Activated naive CD4-positive, alpha-beta T cell treated with anti-CD3 and anti-CD28 coated beads, Interleukin-2, amount 50 U/mL, for 24 hours (primary cell): ENCODE results near the gene FGFR2.

Experiments
- H3K27ac Mint-ChIP-seq: one replicate; pipeline ENCODE4 v1.8.0; 2021; ENCODE audit warnings: mild to moderate bottlenecking, mixed read lengths
- H3K27me3 Mint-ChIP-seq: one replicate; pipeline ENCODE4 v1.8.0; 2021; ENCODE audit warnings: mixed read lengths
- H3K36me3 Mint-ChIP-seq: one replicate; pipeline ENCODE4 v1.8.0; 2021; ENCODE audit warnings: mixed read lengths
- H3K4me1 Mint-ChIP-seq: one replicate; pipeline ENCODE4 v1.8.0; 2021; ENCODE audit warnings: mixed read lengths
- H3K4me3 Mint-ChIP-seq: one replicate; pipeline ENCODE4 v1.8.0; 2021; ENCODE audit warnings: mild to moderate bottlenecking, mixed read lengths
- H3K9me3 Mint-ChIP-seq: one replicate; pipeline ENCODE4 v1.8.0; 2021; ENCODE audit warnings: mixed read lengths

FGFR2 gene

DNA sequence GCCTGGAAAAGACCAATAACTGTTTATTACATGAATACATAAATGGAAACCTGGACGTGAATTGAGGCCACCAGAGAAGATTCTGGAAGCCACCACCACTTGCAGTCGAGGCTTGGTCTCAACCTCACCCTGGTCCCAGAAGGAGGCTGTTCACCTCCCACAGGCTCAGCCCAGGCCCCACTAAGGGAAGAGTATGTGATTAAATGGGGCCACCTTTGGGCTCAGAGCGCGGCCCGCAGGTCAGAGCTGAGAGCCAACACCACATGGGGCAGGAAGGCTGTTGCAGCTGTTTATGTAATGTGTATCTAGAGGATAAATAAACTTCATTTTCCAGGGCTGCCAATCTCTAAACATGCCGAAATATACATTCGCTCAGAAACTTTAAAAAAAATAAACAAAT is 17.6 kb upstream of the FGFR2 start:
- Mint-ChIP-seq H3K27me3 (no peaks in the 10 kb centered on the region), H3K4me3 (no peak overlapping the region), H3K4me1 (no peaks in the 10 kb centered on the region), H3K36me3 (no peaks in the 10 kb centered on the region), H3K9me3 (no peaks in the 10 kb centered on the region), H3K27ac (no peak overlapping the region)

- H3K4me3 Mint-ChIP-seq = no peak overlapping the region
- no peaks in the 10 kb centered on the region for H3K4me1 Mint-ChIP-seq
- H3K27ac Mint-ChIP-seq = no peak overlapping the region
- H3K9me3 Mint-ChIP-seq = no peaks in the 10 kb centered on the region
- peaks cover 1% of the 10 kb centered on the region for H3K27me3 Mint-ChIP-seq
- H3K36me3 Mint-ChIP-seq = no peaks in the 10 kb centered on the region
Observed at GRCh38 chr10:121615435-121615793, 17.2 kb upstream of the FGFR2 start.

DNA sequence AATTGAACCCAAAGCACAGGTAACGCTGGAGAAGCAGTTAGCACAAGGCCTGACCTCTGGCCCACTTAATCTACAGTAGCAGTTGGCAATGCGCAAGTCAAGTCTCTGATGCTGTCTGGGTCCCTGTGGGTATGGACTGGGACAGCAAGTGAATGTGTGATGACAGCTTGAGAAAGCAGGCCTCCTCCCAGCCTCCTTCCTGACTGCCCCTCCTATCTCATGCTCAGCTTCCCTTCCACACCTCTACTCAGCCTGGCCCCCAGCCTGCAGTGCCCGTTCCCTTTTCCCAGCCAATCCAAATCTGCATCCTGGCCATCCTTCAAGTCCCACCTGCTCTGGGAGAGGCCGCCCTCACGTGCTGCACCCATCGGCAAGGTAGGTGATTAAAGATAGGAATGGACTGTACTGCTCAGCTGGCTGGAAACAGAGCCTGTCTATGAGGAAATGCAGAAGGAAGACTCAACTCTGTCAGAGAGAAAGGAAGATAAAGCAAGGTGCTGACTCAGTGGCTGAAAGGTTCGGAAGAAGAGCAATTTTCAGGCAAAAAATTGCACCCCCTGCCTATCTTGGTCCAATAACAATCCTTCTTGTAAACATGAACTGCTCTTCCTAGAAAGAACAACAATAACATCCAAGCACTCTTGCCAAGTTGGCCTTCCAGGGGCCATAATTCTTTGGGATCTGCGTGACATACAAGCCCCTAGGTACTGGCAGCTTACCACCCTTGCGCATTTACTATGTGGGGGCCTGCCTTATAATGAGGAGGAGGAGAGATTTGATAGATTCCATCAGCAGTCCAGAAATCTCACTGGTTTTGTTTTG is 16.6 kb upstream of the FGFR2 start:
- H3K27ac Mint-ChIP-seq = no peak overlapping the region
- no peaks in the 10 kb centered on the region for H3K9me3 Mint-ChIP-seq
- H3K4me1 Mint-ChIP-seq = no peaks in the 10 kb centered on the region

DNA sequence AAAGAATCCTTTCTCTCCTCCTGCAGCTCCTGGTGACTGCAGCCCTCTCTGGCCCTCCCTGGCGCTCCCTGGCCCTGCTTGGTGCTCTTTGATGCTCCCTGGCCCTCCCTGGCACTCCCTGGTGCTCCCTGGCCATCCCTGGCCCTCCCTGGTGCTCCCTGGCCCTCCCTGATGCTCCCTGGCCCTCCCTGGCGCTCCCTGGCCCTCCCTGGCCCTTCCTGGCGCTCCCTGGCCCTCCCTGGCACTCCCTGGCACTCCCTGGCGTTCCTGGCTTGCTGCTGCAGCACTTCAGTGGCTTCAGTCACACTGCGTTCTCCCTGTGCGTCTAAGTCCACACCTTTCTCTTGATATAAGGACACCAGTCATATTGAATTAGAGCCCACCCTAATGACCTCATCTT is 15.2 kb upstream of the FGFR2 start:
- Mint-ChIP-seq H3K4me1 (peaks cover 4% of the 10 kb centered on the region), H3K36me3 (no peaks in the 10 kb centered on the region), H3K27ac (no peak overlapping the region), H3K9me3 (no peaks in the 10 kb centered on the region), H3K4me3 (no peak overlapping the region), H3K27me3 (peaks cover 6% of the 10 kb centered on the region)

More for the DNA sequence above, 16.6 kb upstream of the FGFR2 start:
- Mint-ChIP-seq H3K36me3 (no peaks in the 10 kb centered on the region), H3K27me3 (peaks cover 3% of the 10 kb centered on the region), H3K4me3 (no peak overlapping the region)

DNA sequence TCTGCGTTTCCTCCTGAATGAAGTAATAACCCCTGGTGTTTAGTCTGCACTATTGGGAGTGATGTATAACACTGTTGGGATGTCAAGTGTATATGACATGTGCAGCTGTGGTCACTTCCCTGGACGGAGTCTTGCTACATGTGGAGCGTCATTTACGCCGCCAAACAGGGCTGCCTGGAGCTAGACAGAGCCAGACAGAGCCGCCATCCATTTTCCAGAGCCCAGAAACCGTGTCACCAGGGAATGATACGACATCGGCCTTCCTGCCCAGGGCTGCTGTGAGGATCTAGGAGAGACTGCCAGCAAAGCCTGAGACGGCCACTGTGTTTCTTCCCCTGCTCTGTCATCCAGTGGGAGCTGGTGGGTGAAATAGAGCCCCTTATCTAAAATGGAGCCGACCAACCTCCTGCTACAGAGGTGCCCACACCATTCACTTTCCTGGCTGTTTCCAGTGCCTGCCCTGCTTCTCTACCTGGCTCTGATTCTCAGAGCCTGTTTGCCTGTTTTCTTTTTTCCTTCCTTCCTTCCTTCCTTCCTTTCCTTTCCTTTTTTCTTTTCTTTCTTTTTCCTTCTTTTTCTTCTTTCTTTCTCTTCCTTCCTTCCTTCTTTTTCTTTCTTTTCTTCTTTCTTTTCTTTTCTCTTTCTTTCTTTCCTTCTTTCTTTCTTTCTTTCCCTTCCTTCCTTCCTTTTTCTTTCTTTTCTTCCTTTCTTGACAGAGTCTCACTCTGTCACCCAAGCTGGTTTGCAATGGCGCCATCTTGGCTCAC is 13.3 kb upstream of the FGFR2 start:
- no peaks in the 10 kb centered on the region for H3K36me3 Mint-ChIP-seq
- H3K4me1 Mint-ChIP-seq = peaks cover 4% of the 10 kb centered on the region
- no peak overlapping the region for H3K27ac Mint-ChIP-seq
- H3K27me3 Mint-ChIP-seq = peaks cover 15% of the 10 kb centered on the region
- H3K4me3 Mint-ChIP-seq = no peak overlapping the region
- H3K9me3 Mint-ChIP-seq = no peaks in the 10 kb centered on the region

DNA sequence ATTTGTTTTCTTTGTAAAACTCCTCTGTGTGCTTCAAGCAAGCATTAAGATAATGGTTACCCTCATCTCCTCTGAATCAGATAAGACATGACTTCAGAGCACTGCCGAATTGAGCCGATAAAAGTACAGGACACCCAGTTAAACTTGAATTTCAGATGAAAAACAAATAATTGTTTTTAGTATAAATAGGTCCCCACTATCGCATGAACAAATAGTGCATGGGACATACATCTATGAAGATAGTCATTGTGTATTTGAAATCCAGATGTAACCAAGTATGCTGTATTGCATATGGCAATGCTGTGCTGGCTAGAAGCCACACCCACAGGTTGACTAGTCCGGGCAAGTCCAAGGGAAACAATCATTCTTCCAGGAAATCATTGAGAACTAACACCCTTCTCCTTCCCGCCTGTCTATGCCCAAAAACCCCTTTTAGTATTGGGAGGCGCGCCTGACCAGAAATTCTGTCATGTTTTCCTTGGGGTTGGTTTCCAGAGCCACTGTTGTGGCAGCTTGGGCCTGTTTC is 12.6 kb upstream of the FGFR2 start:
- no peak overlapping the region for H3K4me3 Mint-ChIP-seq
- H3K9me3 Mint-ChIP-seq = no peaks in the 10 kb centered on the region
- peaks cover 15% of the 10 kb centered on the region for H3K27me3 Mint-ChIP-seq
- H3K4me1 Mint-ChIP-seq = peaks cover 4% of the 10 kb centered on the region
- no peak overlapping the region for H3K27ac Mint-ChIP-seq
- H3K36me3 Mint-ChIP-seq = no peaks in the 10 kb centered on the region

DNA sequence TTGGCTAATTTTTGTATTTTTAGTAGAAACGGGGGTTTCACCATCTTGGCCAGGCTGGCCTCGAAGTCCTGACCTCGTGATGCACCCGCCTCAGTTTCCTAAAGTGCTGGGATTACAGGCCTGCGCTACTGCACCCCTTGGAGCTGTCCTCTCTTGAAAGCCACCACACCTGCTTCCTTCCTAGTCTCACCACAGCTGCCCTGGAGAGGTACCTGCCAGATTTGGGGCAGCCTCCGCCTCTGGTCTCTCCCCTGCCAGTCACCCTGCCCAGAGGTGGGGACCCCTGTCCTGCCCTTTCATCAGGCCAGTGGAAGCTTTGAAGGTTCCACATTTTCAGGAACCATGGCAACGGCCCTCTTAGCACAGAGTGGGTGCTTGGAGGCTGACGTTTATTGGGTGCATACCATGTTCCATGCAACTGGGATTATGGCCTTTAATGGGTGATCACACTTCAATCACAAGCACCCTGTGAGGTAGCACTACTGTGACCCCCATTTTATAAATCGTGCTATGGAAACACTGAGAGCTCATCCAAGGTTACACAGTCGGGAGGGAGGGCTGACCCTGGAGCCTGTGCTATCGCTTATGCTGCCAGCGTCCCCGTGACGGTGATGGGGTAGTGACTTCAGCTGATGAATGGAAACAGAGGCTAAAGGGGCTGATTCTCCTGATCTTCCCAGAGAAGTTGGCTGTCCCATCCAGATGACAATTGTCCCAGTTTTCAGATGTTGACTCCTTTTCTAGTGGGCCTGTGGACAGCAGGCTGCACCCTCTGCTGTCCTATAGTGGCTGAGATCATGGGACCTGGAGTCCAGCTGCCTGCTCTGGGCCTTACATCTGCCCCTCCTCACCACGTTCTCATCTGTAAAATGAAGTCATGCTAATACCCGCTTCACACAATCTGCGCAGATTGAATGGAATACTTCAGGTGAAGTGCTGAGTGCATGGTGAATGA is 11.5 kb upstream of the FGFR2 start:
- Mint-ChIP-seq H3K4me3 (no peak overlapping the region), H3K27ac (no peak overlapping the region), H3K4me1 (peaks cover 4% of the 10 kb centered on the region), H3K27me3 (peaks cover 16% of the 10 kb centered on the region), H3K36me3 (no peaks in the 10 kb centered on the region), H3K9me3 (no peaks in the 10 kb centered on the region)

DNA sequence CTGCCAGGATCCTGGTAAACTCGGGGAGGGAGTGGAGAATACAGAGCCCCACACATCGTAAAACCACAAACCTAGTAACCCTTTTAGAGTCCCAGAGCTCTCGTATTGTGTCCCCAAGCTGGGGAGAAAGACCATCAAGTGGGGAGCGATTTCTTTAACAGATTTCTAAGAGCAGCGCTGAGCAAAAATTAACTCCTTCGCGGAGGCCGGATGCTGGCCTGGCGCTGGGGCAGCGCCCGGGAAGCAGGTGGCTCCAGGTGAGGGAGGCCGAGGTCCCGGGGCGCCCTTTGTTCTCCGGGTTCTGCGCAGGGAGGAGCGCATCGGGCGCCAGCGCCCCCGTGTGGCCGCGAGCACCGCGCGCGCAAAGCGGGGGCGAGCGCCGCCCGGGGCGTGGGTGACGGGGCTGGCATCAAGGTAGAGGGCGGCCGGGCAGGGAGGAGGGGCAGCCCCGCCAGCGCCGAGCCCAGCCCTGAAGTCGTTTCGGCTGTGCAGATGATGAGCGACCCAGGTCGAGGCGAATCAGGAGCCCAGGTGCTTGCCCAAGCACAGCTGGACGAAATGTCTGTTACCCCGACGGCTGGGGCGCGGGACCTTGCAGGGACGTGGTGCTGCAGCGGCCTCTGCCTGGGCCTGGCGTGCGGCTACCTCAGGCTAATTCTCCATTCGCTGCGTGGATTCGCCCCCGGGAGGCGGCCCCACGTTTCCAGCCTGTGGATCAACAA is 10.4 kb upstream of the FGFR2 start:
- H3K27ac Mint-ChIP-seq = no peak overlapping the region
- no peaks in the 10 kb centered on the region for H3K9me3 Mint-ChIP-seq
- no peaks in the 10 kb centered on the region for H3K36me3 Mint-ChIP-seq
- peaks cover 4% of the 10 kb centered on the region for H3K4me1 Mint-ChIP-seq
- H3K27me3 Mint-ChIP-seq = peaks cover 16% of the 10 kb centered on the region
- H3K4me3 Mint-ChIP-seq = no peak overlapping the region

- Mint-ChIP-seq H3K4me3 (no peak overlapping the region), H3K27ac (no peak overlapping the region), H3K36me3 (no peaks in the 10 kb centered on the region), H3K9me3 (no peaks in the 10 kb centered on the region), H3K27me3 (peaks cover 16% of the 10 kb centered on the region), H3K4me1 (peaks cover 4% of the 10 kb centered on the region)
Observed at GRCh38 chr10:121607310-121608055, 9.2 kb upstream of the FGFR2 start.

DNA sequence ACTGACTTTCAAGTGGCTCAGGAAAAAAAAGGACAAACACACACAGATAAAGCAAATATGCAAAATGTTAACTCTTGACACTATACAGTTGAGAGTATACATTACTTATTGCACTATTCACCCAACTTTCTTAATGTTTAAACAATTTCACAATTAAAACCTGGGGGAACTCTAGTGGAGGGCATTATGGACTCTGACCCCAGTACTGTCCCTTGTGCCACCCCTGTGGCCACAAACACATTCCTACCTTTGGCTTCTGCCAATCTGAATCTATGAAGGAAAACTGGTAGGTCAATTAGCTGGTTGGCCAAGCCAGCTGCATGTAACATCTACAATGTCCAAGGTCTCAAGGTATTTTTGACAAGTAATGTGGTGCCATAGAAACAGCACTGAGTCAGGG is 7.5 kb upstream of the FGFR2 start:
- H3K36me3 Mint-ChIP-seq = no peaks in the 10 kb centered on the region
- H3K4me1 Mint-ChIP-seq = peaks cover 4% of the 10 kb centered on the region
- peaks cover 23% of the 10 kb centered on the region for H3K27me3 Mint-ChIP-seq
- no peak overlapping the region for H3K4me3 Mint-ChIP-seq
- no peak overlapping the region for H3K27ac Mint-ChIP-seq
- H3K9me3 Mint-ChIP-seq = no peaks in the 10 kb centered on the region

DNA sequence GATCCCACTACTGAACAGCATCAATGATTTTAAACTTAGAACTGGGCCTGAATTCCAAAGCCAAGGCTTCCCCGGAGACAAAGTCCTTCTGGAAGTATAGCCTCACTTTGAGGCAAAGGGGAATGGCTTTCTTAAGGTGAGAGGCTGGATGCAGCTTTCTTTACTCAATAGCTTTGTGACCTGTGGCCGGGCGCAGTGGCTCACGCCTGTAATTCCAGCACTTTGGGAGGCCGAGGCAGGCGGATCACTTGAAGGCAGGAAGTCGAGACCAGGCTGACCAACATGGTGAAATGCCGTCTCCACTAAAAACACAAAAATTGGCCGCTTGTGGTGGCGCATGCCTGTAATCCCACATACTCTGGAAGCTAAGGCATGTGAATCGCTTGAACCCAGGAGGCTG is 3.2 kb upstream of the FGFR2 start:
- no peak overlapping the region for H3K27ac Mint-ChIP-seq
- H3K4me3 Mint-ChIP-seq = no peak overlapping the region
- H3K36me3 Mint-ChIP-seq = no peaks in the 10 kb centered on the region
- peaks cover 30% of the 10 kb centered on the region for H3K27me3 Mint-ChIP-seq
- no peaks in the 10 kb centered on the region for H3K9me3 Mint-ChIP-seq
- H3K4me1 Mint-ChIP-seq = peaks cover 7% of the 10 kb centered on the region

DNA sequence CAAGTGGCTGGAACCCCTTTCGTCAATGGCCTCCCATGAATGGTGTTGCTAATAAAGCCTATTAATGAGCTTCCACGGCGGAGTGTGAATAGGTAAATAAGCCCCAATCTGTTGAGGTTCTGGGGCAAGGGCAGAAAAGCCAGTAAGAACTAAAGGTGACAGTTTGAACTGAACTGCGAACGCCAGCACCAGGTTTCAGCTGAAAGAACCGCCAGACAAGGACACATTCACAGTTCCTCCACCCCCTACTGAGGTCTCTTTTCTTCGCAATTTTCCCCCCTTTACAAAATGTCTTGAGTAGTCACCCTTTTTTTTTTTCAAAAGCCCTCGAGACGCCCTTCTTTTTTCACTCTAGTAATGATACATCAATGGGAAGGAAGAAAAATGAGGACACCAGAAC is 2.4 kb upstream of the FGFR2 start:
- Mint-ChIP-seq H3K27me3 (peaks cover 34% of the 10 kb centered on the region), H3K4me1 (peaks cover 7% of the 10 kb centered on the region), H3K4me3 (no peak overlapping the region), H3K9me3 (no peaks in the 10 kb centered on the region), H3K27ac (no peak overlapping the region), H3K36me3 (no peaks in the 10 kb centered on the region)

DNA sequence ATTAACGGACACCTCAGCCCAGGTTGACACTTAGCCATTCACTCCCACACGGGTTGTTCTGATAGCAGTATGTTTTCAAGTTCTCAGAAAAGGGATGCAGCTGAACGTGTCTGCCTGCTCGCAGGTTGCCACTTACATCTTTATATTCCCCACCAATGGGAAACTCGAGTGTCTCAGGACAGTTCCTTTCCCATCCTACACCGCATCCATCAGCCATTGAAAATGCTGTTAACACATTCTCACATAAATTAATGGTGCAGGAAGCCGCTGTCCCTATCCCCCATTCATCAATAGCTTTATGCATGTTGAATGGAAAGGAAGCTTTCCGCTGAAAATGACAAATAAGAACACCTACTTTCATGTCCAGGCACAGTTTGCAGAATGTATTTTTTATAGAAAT is 1.7 kb upstream of the FGFR2 start:
- H3K4me1 Mint-ChIP-seq = peaks cover 7% of the 10 kb centered on the region
- peaks cover 36% of the 10 kb centered on the region for H3K27me3 Mint-ChIP-seq
- no peak overlapping the region for H3K27ac Mint-ChIP-seq
- H3K4me3 Mint-ChIP-seq = no peak overlapping the region
- no peaks in the 10 kb centered on the region for H3K9me3 Mint-ChIP-seq
- H3K36me3 Mint-ChIP-seq = no peaks in the 10 kb centered on the region

GRCh38 chr10:121597504-121598262 is 561 bp downstream of the FGFR2 start:
- Mint-ChIP-seq H3K4me3 (no peak overlapping the region), H3K4me1 (peaks cover 7% of the 10 kb centered on the region), H3K9me3 (no peaks in the 10 kb centered on the region), H3K36me3 (no peaks in the 10 kb centered on the region), H3K27ac (no peak overlapping the region), H3K27me3 (peaks cover 38% of the 10 kb centered on the region)
